Prostate gland (tissue), 2 donors: ENCODE data around the gene PTGER3. TPM values are rescaled to one million over a fixed set of nuclear protein-coding genes. Genes with fewer than 3 reads are reported as not detected.

Source experiments
- DNase-seq: peaks from one replicate; pipeline ENCODE4 v3.0.0-alpha.2; 2019; ENCODE audit warnings: low spot score
- H3K27ac ChIP-seq, 2 donors: fragments of 200-600 bp; sonication (generic); 2 replicates each; pipeline ENCODE4 v1.5.1; 2017 to 2019
- H3K27me3 ChIP-seq: fragments of 200-600 bp; sonication (generic); replicated peaks from 2 replicates; pipeline ENCODE4 v1.5.1; 2019; ENCODE audit not compliant: insufficient read depth
- H3K36me3 ChIP-seq, 2 donors: fragments of 200-600 bp; sonication (generic); 1 replicate in 1 of 2; 2 replicates in 1 of 2; pipeline versions ENCODE4 v1.5.1 to v1.8.1; 2017 to 2019
- H3K4me1 ChIP-seq: fragments of 200-600 bp; sonication (generic); replicated peaks from 2 replicates; pipeline ENCODE4 v1.5.1; 2019
- H3K4me3 ChIP-seq, 2 donors: fragments of 200-600 bp; sonication (generic); 2 replicates each; pipeline ENCODE4 v1.5.1; 2017 to 2019
- H3K9me3 ChIP-seq: fragments of 200-600 bp; sonication (generic); 2 replicates; pipeline ENCODE4 v1.5.1; 2017
- CTCF ChIP-seq, 4 experiments: fragments of 200-600 bp in 2 of 4; fragments of 450-650 bp in 2 of 4; sonication (generic) in 2 of 4; IDR thresholded peaks; 1 replicate in 3 of 4; 2 replicates in 1 of 4; pipeline ENCODE4 v1.5.1; 2016 to 2019; ENCODE audit warnings: antibody characterized with exemption in 4 of 4, mild to moderate bottlenecking in 2 of 4, moderate library complexity in 2 of 4
- POLR2A ChIP-seq: fragments of 450-650 bp; IDR thresholded peaks from one replicate; pipeline ENCODE4 v1.6.1; 2016; ENCODE audit warnings: antibody characterized with exemption, mild to moderate bottlenecking
- POLR2AphosphoS5 ChIP-seq: sonication (generic); formaldehyde crosslinking; IDR thresholded peaks from one replicate; pipeline ENCODE4 v1.6.1; 2017; ENCODE audit warnings: antibody characterized with exemption
- WGBS: methylation state at CpG from one replicate; pipeline ENCODE4 v1.1.5; 2018; 5-methylcytosine and 5-hydroxymethylcytosine counted together
- intact Hi-C: fragments of 100-400 bp; cut with DNase I; formaldehyde crosslinking; loops from one replicate; pipeline ENCODE4 v1.14.2; 2022
- total RNA-seq, 2 donors: library from RNA; depleted of rRNA; stranded (reverse); fragments of >200 nt; gene quantifications; one replicate each; pipeline ENCODE4 v1.1.0, GENCODE V29; 2016

PTGER3 gene
- total RNA-seq, 2 donors from 2014 or later, result 3.6 to 4.0 TPM

- no peak overlapping the region for H3K4me3 ChIP-seq
- DNase-seq, result no peak
- no peaks in the 10 kb centered on the region for H3K27me3 ChIP-seq
- H3K9me3 ChIP-seq, result no peaks in the 10 kb centered on the region
- WGBS, result 74% methylated on average over 5 of the region's 5 CpGs
- no peaks in the 10 kb centered on the region for H3K36me3 ChIP-seq
- H3K27ac ChIP-seq, result no peak overlapping the region
- intact Hi-C loops, result no loop called here
- TF ChIP-seq POLR2AphosphoS5 (no peak), CTCF (IDR thresholded peaks at IDR 0.05) (no peak), POLR2A (no peak)
- H3K4me1 ChIP-seq, result no peaks in the 10 kb centered on the region
Measured at GRCh38 chr1:71088645-71089287, 41.1 kb upstream of the PTGER3 start.

GRCh38 chr1:71087713-71088112, 40.1 kb upstream of the PTGER3 start:
- intact Hi-C loops, result no loop called here
- Histone ChIP-seq H3K36me3 (no peaks in the 10 kb centered on the region), H3K27me3 (no peaks in the 10 kb centered on the region), H3K27ac (no peak overlapping the region), H3K9me3 (no peaks in the 10 kb centered on the region), H3K4me3 (no peak overlapping the region), H3K4me1 (no peaks in the 10 kb centered on the region)
- TF ChIP-seq CTCF (IDR thresholded peaks at IDR 0.05), result no peak
- no peak for TF ChIP-seq POLR2AphosphoS5
- no peak for TF ChIP-seq POLR2A
- DNase-seq, result no peak
- WGBS, result 97% methylated on average over 1 of the region's 1 CpG

- TF ChIP-seq POLR2A, result no peak
- no peak for TF ChIP-seq POLR2AphosphoS5
- no peak for TF ChIP-seq CTCF (IDR thresholded peaks at IDR 0.05)
- Histone ChIP-seq H3K36me3 (no peaks in the 10 kb centered on the region), H3K4me1 (no peaks in the 10 kb centered on the region), H3K9me3 (no peaks in the 10 kb centered on the region), H3K27me3 (no peaks in the 10 kb centered on the region), H3K4me3 (no peak overlapping the region), H3K27ac (no peak overlapping the region)
- intact Hi-C loops, result no loop called here
- no peak for DNase-seq
Measured at GRCh38 chr1:71087060-71087459, 39.4 kb upstream of the PTGER3 start.

GRCh38 chr1:71086331-71086730, 38.7 kb upstream of the PTGER3 start:
- Histone ChIP-seq H3K27me3 (no peaks in the 10 kb centered on the region), H3K4me1 (no peaks in the 10 kb centered on the region), H3K9me3 (no peaks in the 10 kb centered on the region), H3K27ac (no peak overlapping the region), H3K36me3 (no peaks in the 10 kb centered on the region), H3K4me3 (no peak overlapping the region)
- intact Hi-C loops, result no loop called here
- DNase-seq, result no peak
- TF ChIP-seq POLR2A (no peak), POLR2AphosphoS5 (no peak), CTCF (IDR thresholded peaks at IDR 0.05) (no peak)
- whole genome bisulfite sequencing, result 86% methylated on average over 1 of the region's 1 CpG

GRCh38 chr1:71083271-71083670, 35.7 kb upstream of the PTGER3 start:
- Histone ChIP-seq H3K27me3 (no peaks in the 10 kb centered on the region), H3K27ac (no peak overlapping the region), H3K36me3 (no peaks in the 10 kb centered on the region), H3K4me1 (no peaks in the 10 kb centered on the region), H3K9me3 (no peaks in the 10 kb centered on the region), H3K4me3 (no peak overlapping the region)
- intact Hi-C loops, result no loop called here
- 72% methylated on average over 2 of the region's 2 CpGs for whole genome bisulfite sequencing
- no peak for DNase-seq
- TF ChIP-seq POLR2A (no peak), CTCF (IDR thresholded peaks at IDR 0.05) (no peak), POLR2AphosphoS5 (no peak)
